ENCODE measurements around the gene IKZF3.
A peak's percentile ranks its signal among the peaks of the same experiment; 100 is the strongest.

IKZF3 gene

DNA sequence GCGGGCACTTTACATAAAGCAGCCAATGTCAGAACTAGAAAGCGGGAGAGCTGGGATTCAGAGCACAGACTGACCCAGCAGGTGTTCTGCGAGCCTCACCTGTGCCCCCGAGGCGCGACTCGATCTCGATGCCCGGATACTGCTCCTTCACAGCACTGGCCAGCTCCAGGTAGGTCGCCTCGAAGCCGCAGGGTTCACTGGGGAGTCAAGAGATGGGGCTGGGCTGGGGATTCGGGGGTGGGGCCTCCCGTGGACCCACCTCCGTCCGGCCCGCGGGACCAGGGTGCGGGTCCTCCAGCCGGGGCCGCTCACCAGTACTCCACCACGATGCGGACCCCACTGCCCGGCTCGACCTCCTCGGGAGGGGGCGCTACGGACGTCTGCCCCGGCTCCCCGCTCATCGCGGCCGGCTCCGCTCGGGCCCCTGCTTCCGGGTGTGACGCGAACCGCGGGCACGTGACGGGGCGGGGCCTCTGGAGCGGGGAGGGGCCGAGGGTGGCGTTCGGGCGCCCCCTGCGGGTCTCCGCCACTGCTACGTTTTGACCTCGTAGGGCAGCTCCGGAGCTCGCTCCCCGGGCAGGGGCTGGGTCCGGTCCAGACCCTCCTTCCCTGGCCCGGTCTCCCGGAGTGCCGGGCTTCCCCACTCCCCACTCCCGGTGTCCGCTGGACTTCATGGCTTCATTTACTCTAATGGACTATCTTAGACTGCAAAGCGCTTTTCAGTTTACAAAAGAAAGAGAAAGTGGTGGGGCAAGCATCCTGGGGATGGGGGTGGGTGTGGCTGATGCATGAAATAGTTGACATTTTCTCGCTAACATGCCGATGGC, 133.8 kb downstream of the IKZF3 start, which contains the start of gene MIEN1 (continued):
- no peak for TF ChIP-seq ZSCAN18 (tag by site-specific recombination; IDR thresholded peaks at IDR 0.05)
- TF ChIP-seq ZBTB1 (tag by site-specific recombination; IDR thresholded peaks at IDR 0.05) = no peak
- TF ChIP-seq, protein P1, sequence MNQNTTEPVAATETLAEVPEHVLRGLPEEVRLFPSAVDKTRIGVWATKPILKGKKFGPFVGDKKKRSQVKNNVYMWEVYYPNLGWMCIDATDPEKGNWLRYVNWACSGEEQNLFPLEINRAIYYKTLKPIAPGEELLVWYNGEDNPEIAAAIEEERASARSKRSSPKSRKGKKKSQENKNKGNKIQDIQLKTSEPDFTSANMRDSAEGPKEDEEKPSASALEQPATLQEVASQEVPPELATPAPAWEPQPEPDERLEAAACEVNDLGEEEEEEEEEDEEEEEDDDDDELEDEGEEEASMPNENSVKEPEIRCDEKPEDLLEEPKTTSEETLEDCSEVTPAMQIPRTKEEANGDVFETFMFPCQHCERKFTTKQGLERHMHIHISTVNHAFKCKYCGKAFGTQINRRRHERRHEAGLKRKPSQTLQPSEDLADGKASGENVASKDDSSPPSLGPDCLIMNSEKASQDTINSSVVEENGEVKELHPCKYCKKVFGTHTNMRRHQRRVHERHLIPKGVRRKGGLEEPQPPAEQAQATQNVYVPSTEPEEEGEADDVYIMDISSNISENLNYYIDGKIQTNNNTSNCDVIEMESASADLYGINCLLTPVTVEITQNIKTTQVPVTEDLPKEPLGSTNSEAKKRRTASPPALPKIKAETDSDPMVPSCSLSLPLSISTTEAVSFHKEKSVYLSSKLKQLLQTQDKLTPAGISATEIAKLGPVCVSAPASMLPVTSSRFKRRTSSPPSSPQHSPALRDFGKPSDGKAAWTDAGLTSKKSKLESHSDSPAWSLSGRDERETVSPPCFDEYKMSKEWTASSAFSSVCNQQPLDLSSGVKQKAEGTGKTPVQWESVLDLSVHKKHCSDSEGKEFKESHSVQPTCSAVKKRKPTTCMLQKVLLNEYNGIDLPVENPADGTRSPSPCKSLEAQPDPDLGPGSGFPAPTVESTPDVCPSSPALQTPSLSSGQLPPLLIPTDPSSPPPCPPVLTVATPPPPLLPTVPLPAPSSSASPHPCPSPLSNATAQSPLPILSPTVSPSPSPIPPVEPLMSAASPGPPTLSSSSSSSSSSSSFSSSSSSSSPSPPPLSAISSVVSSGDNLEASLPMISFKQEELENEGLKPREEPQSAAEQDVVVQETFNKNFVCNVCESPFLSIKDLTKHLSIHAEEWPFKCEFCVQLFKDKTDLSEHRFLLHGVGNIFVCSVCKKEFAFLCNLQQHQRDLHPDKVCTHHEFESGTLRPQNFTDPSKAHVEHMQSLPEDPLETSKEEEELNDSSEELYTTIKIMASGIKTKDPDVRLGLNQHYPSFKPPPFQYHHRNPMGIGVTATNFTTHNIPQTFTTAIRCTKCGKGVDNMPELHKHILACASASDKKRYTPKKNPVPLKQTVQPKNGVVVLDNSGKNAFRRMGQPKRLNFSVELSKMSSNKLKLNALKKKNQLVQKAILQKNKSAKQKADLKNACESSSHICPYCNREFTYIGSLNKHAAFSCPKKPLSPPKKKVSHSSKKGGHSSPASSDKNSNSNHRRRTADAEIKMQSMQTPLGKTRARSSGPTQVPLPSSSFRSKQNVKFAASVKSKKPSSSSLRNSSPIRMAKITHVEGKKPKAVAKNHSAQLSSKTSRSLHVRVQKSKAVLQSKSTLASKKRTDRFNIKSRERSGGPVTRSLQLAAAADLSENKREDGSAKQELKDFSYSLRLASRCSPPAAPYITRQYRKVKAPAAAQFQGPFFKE (tag by site-specific recombination; IDR thresholded peaks at IDR 0.05; ENCODE audit: borderline replicate concordance) = no peak
- TF ChIP-seq ZNF544 (tag by site-specific recombination; IDR thresholded peaks at IDR 0.05) = no peak
- TF ChIP-seq OSR2 (tag by site-specific recombination; IDR thresholded peaks at IDR 0.05) = peak; percentile 38; the same call in 1 of the 2 replicates
- TF ChIP-seq PRDM4 (tag by site-specific recombination; IDR thresholded peaks at IDR 0.05) = 0 out of 2 replicates have a peak, but pooled peaks have one; percentile 24
- TF ChIP-seq, protein P2, sequence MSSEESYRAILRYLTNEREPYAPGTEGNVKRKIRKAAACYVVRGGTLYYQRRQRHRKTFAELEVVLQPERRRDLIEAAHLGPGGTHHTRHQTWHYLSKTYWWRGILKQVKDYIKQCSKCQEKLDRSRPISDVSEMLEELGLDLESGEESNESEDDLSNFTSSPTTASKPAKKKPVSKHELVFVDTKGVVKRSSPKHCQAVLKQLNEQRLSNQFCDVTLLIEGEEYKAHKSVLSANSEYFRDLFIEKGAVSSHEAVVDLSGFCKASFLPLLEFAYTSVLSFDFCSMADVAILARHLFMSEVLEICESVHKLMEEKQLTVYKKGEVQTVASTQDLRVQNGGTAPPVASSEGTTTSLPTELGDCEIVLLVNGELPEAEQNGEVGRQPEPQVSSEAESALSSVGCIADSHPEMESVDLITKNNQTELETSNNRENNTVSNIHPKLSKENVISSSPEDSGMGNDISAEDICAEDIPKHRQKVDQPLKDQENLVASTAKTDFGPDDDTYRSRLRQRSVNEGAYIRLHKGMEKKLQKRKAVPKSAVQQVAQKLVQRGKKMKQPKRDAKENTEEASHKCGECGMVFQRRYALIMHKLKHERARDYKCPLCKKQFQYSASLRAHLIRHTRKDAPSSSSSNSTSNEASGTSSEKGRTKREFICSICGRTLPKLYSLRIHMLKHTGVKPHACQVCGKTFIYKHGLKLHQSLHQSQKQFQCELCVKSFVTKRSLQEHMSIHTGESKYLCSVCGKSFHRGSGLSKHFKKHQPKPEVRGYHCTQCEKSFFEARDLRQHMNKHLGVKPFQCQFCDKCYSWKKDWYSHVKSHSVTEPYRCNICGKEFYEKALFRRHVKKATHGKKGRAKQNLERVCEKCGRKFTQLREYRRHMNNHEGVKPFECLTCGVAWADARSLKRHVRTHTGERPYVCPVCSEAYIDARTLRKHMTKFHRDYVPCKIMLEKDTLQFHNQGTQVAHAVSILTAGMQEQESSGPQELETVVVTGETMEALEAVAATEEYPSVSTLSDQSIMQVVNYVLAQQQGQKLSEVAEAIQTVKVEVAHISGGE (tag by site-specific recombination; conservative IDR thresholded peaks at IDR 0.05; ENCODE audit: low read depth) = peak; percentile 39
- TF ChIP-seq GLIS1 (tag by site-specific recombination; IDR thresholded peaks at IDR 0.05) = peak; percentile 59
- peak; percentile 84; the same call in 1 of the 2 replicates for TF ChIP-seq ZNF391 (tag by site-specific recombination; IDR thresholded peaks at IDR 0.05; ENCODE audit: borderline replicate concordance, low read depth)
- TF ChIP-seq GLIS2 (tag by site-specific recombination; IDR thresholded peaks at IDR 0.05) = peak; percentile 86
- 0 out of 2 replicates have a peak, but pooled peaks have one; percentile 68 for TF ChIP-seq SP7 (tag by site-specific recombination; IDR thresholded peaks at IDR 0.05)
- peak; percentile 30; the same call in 1 of the 2 replicates for TF ChIP-seq ZNF394 (tag by site-specific recombination; IDR thresholded peaks at IDR 0.05; ENCODE audit: borderline replicate concordance)
- TF ChIP-seq ZNF76 (tag by site-specific recombination; IDR thresholded peaks at IDR 0.05; ENCODE audit: borderline replicate concordance, low read depth) = 0 out of 2 replicates have a peak, but pooled peaks have one; percentile 59
- peak; percentile 73; the same call in 1 of the 2 replicates for TF ChIP-seq ZNF501 (tag by site-specific recombination; IDR thresholded peaks at IDR 0.05)
- TF ChIP-seq BCL11B (tag by site-specific recombination; IDR thresholded peaks at IDR 0.05; ENCODE audit: low read depth) = peak; percentile 49; the same call in 1 of the 2 replicates
- TF ChIP-seq ZNF335 (tag by site-specific recombination; conservative IDR thresholded peaks at IDR 0.05) = peak; percentile 85
- TF ChIP-seq ZNF600 (tag by site-specific recombination; IDR thresholded peaks at IDR 0.05) = peak; percentile 69
- TF ChIP-seq, protein P3, sequence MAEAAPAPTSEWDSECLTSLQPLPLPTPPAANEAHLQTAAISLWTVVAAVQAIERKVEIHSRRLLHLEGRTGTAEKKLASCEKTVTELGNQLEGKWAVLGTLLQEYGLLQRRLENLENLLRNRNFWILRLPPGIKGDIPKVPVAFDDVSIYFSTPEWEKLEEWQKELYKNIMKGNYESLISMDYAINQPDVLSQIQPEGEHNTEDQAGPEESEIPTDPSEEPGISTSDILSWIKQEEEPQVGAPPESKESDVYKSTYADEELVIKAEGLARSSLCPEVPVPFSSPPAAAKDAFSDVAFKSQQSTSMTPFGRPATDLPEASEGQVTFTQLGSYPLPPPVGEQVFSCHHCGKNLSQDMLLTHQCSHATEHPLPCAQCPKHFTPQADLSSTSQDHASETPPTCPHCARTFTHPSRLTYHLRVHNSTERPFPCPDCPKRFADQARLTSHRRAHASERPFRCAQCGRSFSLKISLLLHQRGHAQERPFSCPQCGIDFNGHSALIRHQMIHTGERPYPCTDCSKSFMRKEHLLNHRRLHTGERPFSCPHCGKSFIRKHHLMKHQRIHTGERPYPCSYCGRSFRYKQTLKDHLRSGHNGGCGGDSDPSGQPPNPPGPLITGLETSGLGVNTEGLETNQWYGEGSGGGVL (tag by site-specific recombination; IDR thresholded peaks at IDR 0.05) = peak; percentile 16; the same call in 1 of the 2 replicates
